Right renal pelvis (tissue), 4 donors: ENCODE measurements around the gene TARS2. TPM values are rescaled to one million over a fixed set of nuclear protein-coding genes. Genes with fewer than 3 reads are reported as not detected.

Experiments used
- DNase-seq, 4 donors: peaks; one replicate each; pipeline ENCODE4 v3.0.0-alpha.2; 2013; ENCODE audit warnings: low read depth in 4 of 4, low spot score in 3 of 4, missing footprints in 1 of 4
- polyA plus RNA-seq, 4 donors: library from polyadenylated mRNA; unstranded; fragments of 120-200 nt; gene quantifications; one replicate each; pipeline ENCODE4 v1.2.1, GENCODE V29; 2013; ENCODE audit not compliant: insufficient read length in 4 of 4

TARS2 gene
- polyA plus RNA-seq, 4 donors, result 24.2 to 28.0 (median 26.0) TPM

DNA sequence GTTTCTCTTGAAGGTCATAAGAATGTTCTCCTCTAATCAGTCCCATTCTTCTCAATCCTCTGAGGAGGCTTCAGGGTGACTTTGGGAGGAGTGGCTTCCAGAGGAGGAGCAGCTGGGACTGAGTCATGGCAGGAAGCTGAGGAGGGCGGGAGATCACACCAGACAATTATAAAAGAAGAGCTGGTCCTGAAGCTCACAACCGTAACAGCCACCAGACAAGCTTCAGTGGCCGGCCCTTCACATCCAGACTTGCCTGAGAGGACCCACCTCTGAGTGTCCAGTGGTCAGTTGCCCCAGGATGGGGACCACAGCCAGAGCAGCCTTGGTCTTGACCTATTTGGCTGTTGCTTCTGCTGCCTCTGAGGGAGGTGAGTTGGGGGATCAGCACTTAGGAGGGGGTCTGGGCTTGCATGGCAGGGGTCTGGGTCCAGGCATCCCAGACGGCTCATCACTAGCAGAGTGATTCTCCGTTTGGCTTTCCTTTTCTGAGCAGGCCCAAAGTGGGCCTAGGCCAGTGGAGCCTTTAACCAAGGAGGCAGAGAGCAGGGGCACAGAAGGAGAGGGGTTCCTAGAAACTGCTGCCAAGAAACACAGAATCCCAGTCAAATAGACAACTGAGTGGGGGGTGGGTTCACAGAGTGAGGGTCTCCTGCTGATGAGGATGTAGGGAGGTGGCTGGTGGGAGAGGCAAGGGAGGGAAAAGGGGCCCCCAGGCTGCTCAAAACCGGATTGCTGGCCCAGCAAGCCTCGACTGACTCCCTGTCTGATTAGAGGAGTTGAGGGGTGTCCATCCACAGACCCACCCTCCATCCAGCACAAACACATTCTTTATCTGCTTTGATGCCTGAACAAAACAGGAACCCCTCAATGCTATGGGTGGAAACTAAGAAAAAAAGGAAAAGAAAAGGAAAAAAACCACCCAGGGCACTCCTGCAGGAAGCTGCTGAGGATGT, 21.0 kb downstream of the TARS2 start, which contains the start of gene ECM1:
TSS of gene ECM1 (plus strand) at position 198 of the 953 bp plus-strand sequence. CDS start at position 299, 101 bp downstream.
- no peak for DNase-seq

DNA sequence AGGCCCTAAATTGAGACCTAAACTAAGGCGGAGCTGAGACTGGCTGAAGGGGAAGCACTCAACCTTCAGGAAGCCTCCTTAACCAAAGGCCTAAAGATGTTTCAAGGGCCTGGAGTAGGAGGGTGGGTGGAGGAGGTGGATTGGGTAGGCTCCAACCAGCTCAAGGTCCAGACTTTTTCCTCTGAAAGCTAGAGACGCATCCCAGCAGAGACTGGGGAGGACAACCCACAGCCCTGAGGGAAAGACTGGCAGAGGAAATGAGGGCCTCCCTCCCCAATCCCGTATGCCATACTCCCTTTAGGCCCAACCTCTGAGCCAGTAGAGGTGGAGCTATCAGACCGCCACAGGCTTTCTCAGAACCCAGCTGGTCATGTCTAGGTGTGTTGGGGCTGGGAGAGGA, 21.8 kb downstream of the TARS2 start:
- DNase-seq, result no peak

DNA sequence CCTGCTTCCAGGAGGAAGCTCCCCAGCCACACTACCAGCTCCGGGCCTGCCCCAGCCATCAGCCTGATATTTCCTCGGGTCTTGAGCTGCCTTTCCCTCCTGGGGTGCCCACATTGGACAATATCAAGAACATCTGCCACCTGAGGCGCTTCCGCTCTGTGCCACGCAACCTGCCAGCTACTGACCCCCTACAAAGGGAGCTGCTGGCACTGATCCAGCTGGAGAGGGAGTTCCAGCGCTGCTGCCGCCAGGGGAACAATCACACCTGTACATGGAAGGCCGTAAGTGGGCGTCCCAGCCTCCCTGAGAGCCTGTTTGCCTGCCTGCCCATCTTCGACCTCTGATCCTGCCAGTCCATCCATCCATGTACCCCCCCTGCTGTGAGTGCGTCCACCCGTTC, 24.3 kb downstream of the TARS2 start:
- no peak for DNase-seq

DNA sequence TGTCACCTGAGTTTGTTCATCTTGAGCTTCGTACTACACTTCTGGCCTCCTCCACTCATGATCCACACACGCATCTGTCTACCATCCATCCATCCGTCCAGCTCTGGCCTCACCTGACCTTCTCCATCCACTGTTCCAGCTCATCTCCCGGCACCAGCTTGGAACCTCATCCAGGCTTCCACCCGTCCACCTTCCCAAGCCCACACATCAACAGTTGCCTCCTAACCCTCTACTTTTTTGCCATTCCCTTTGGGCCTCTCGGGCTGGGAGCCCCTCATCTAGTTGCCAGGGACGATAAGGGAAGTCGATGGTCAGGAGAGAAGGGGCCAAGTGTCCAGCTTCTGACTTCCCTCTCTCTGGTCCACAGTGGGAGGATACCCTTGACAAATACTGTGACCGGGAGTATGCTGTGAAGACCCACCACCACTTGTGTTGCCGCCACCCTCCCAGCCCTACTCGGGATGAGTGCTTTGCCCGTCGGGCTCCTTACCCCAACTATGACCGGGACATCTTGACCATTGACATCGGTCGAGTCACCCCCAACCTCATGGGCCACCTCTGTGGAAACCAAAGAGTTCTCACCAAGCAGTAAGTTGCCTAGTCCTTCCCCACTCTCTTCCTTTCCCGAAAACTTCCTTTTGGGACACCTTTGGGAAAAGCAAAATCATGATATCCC, 24.9 kb downstream of the TARS2 start:
- no peak for DNase-seq

DNA sequence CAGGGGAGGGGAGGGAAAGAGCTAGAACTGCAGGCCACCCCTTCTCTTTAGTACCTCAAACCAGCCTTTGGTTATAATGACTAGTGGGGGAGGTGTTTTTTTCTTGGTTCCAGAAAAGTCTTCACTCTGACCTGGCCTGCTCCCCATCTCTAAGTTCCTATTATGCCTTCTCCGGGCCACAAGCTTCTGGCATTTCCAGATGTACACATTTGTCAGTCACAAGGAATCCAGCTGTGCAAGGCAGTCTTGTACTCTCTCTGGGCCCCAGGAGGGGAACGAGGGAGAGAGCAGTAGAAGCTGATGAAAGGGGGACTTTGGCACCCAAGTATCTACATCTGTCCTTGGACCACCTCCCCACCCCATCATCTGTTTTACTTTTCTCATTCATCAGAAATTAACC, 25.6 kb downstream of the TARS2 start:
- no peak for DNase-seq

DNA sequence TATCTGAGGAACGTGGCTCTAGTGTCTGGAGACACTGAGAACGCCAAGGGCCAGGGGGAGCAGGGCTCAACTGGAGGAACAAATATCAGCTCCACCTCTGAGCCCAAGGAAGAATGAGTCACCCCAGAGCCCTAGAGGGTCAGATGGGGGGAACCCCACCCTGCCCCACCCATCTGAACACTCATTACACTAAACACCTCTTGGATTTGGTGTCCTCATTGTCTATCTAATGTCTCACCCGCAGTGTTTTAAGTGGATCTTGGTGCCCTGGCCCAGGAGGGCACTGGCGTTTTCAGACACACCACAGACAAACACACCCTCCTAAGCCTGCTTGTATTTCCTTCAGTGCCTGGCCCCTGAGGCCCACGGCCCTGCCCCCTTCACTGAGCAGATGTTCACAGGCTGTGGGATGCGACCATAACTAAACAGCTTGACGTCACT, 26.2 kb downstream of the TARS2 start:
- no peak for DNase-seq

DNA sequence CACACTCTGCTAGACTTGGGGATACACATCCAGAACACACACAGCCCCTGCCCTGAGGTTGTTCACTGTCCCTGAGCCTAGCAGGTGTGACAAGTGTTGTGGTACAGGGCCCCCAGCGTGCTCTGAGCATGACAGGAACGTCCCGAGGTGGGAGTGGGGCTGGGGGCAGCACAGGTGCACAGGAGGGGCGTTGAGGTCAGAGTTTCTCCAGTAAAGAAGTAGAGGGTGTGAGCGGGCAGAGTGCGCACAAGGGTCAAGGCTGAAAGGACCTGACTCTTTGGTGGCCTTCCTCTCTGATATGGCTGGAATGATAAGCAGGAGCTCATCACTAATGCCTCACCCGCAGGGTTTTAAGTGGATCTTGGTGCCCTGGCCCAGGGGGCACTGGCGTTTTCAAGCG, 27.0 kb downstream of the TARS2 start:
- no peak for DNase-seq

DNA sequence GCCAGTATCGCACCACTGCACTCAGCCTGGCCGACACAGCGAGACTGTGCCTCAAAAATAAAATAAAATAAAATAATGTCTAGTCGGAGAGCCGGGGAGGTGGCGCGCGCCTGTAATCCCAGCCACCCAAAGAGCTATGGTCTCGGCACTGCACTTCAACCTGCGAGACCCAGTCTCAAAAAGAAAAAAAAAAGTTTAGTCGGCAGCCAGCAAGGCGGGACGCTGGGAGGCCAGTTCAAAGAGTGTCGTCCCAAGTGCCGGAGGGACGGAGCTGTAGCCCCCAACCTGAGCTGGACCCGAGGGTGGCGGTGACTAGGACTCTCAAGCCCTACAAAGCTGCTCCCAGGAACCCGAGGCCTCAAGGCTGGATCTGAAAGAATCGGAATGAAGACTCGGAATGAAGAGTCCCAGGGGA, 27.7 kb downstream of the TARS2 start:
- no peak for DNase-seq

DNA sequence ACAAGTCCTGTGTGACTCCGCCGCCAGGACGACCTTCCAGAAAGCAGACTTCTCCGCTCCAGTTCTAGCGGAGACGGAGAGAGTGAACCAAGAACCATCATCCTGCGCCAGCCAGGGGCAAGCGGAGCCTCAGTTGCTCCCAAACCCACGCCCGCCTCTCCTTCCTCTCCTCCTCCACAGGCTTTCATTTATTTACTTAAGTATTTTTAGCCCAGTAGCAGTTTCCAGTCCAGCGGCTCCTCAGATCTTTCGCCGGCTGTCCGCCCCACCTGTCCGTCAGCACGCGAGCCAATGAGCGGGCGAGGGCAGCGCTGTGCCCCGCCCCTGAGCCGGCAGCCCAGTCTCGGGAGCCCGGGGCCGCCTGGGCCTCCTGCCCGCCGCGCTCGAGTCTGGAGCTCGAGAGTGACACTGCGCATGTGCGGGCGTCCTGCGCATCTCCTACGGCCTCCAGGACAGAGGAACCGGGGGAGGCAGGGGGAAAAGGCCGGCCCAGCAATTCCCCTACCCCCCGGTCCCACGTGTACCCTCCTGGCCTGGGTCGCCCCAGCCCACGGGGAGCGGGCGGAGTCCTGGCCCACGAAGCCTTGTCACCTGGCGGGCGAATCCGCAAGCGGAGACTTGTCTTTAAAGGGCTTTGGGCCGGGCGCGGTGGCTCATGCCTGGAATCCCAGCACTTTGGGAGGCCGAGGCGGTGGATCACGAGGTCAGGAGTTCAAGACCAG, 28.3 kb downstream of the TARS2 start, which contains the start of gene FALEC:
TSS of gene FALEC (plus strand) at position 425 of the 722 bp plus-strand sequence.
- DNase-seq, result peak; percentile 87 to 94 (median 89)

DNA sequence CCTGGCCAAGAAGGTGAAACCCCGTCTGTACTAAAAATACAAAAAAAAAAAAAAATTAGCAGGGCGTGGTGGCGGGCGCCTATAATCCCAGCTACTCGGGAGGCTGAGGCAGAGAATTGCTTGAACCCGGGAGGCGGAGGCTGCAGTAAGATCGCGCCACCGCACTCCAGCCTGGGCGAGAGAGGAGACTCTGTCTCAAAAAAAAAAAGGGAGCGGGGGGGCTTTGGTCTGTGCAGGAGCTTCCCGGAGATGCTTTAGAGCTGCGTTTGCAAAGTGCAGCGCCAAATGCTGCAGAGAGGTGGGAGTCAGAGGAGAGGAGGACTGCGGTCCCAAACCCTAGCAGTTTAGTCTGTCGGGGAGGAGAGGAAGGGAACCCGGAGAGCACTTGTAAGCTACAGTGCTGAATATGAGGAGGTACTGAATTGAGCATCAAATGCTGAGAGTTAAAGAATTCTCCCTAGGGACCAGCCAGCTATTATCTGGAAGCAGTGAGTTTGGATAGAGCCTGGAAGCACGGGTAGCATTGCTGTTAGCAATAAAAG, 28.9 kb downstream of the TARS2 start:
- DNase-seq, result no peak

DNA sequence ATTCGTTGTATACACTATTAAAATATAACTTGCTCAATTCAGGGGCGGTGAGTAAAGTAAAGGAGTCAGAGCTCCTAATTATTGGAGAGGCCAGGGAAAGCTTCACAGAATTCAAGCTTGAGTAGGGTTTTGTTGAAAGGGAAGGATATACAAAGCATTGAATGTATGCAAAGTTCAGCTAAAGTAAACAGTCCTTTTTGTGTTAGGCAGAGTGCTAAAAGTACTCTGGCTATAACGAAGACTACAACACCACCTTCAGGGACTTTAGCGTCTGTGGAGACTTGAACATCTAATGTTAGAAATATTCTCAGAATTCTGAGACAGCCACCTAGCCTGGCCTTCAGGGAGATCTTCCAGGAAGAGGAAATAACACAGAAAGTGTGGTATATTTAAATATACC, 29.4 kb downstream of the TARS2 start:
- no peak for DNase-seq

DNA sequence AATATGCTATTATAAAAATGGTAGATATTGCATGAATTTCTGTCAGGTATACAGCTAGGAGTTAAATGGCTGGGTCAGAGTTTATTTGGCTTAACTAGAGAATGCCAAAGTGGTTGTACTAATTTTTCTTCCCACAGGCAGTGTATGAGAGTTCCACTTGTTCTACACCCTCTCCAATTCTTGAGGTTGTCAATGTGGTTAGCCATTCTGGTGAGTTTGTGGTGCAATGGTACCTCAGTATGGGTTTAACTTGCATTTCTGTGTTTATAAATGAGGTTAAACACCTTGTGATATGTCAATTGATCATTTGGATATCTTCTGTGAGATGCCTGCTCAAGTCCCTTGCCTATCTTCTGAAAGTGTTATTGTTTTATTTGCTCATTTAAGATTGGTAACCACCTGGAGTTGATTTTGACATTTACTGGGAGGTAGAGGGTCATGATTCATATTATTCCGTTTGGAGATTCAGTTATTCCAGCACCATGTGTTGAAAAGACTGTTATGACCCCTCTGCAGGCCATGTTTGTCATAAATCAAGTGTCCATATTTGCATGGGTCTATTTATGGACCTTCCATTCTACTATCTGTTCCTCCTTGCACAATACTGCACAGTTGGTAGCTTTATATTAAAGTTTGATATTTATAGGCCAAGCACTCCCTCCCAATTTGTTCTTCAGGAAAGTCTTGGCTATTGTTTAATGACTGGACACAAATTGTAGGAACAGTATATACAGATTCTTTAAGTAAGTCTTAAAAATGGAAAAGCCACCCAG, 34.2 kb downstream of the TARS2 start:
- no peak for DNase-seq

DNA sequence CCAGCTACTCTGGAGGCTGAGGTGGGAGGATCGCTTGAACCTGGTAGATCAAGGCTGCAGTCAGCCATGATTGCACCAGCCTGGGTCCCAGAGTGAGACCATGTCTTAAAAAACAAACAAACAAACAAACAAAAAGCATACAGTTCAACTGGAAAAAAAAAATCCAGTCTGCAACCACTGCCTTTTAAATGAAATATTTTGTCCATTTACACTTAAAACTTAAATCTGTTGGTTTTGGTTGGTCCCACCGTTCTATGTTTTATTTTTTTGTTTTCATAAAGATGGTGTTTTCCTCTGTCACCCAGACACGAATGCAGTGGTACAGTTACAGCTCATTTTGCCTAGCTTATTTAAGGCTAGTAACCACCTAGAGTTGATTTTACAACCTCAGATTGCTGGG, 38.1 kb downstream of the TARS2 start:
- DNase-seq, result no peak

DNA sequence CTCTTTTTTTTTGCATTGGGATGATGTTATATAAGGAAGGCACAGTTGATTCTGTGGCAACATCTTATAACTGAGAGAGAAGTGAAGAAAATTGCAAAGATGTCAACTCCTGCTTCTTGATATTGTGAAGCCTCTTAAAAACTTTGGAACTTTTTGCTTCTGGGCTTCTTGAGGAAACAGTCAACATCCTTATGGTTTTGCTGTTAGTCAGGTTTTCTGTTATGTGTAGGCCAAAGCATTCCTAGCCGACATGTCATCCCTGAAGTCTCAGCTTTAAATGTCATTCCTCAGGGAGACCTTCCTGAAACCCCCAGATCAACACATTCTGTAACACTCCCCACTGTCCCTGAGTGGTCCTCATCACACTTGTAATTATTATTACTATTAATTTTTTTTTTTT, 41.0 kb downstream of the TARS2 start:
- DNase-seq, result no peak

DNA sequence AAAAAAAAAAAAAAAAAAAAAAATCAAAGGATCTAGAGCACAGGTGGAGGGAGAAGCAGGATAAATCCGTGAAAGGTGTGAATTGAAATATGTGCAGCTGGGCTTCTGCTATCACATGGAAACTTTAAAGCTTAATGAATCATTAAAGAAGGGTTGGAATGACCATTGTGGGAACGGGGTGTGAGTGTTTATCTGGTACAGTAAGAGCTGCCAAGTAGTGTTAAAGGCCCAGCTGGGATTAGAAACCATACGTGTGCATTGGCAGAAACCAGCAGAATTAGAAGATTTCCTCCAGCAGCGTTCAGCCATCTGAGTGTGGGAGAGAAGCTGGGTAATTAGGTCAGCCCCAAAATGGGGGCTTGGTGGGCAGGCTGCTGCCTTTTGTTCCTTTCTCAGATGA, 41.8 kb downstream of the TARS2 start:
- no peak for DNase-seq

DNA sequence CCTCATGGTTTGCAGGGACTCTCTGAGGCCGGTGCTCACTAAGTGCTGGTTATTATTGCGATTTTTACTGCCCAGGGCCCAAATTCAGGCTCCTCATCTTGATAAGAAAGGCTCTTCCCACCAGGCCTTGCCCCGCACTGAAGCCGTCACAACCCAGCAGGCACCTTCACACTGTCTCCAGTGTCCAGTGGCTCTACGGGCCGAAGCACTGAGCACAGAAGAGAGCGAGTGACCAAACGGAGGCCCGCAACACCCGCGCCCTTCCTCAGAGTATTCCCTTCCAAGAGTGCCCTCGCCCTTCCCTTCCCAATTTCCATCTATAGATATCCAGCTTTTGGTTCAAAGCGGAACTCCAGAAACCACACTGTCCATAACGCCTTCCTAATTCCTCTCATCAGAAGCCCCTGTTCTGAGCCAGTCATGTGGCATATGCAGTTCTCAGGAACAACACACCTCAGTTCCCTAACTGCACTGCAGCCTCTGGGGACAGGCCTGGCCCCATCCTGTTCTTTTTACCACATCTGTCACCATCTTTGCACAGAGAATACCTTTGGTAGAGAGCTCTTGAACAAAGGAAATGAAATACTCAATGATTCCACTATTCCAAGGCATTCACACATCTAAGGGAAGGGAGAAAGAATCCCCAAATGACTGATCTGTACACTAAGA, 43.4 kb downstream of the TARS2 start:
- DNase-seq, result no peak

DNA sequence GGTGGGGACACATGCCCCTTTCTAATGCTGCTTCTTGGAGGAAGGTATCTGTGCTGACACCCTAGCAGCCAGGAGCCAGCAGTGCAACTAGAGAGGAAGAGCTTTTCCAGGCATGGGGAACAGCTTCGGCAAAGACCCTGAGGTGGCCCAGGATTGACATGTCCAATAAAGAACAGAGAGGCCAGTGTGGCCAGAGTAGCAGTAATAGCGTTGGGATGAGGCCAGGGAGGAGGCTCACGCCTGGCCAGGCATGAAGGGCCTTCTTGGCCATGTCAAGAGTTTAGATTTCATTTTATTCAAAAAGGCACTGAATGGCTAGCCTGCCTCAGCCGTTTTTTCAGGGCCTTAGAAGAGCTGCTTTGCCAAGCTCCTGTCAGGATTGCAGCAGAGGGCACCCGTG, 45.6 kb downstream of the TARS2 start:
- no peak for DNase-seq

DNA sequence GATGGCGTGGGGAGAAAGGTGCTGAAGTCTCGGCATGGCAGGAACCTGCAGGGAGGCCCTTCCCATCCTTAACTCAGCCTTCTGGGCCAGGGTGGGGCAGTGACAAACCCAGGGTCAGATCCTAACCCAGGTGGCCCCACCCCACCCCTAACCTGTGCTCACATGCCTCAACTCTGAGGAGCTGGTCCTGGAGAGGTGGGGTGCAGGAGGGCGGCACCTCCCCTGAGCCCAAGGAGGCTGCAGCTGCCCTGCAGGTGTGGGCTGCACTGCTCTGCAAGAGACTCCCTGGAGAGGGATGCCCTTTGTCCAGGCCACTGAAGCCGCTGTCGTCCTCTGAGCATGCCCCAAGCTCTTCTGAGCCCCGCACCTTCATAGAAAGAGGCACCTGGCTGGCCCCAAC, 46.8 kb downstream of the TARS2 start:
- DNase-seq, result no peak

DNA sequence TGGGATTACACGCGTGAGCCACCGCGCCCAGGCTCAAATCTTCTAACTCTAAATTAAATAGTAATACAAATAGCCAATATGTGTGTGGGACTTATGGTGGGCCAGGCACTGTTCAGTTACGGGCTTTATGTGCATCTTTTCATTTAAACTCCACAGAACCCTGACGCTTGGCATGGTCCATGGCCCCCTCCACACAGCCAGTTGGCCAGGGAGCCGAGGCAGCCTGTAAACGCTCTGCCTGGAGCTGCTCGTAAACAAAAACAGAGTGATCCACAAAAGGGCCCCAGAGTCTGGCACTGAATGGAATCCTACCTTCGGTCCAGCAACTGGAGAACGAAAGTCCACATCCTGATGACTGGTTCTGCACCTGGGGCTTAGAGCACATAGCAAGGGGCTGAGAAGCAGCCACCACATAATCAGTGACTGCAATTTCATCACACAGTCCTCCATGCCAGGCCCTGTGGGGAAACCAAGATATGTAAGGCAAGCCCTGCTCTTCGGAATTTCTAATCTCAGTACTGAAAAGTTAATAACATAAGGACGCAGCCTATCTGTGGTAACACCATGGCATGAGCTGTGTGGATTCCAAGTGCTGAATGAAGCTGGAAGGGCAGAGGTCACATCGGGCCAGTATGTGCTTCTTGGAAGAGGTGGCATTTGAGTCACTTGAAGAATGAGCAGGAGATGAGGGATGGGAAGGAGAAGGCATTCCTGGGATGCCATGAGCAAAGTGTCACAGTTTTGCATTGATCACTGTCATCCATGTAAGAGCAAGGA, 48.5 kb downstream of the TARS2 start:
- no peak for DNase-seq
